T-helper 1 cell treated with Interleukin-12 subunit alpha and Interleukin-12 subunit beta and Interleukin-4 antibody, amounts not matched to agents 30 μg/mL and 1 μg/mL, for 36 hours (primary cell): ENCODE results near the gene GRIN2D.
"Not testable (repeated sequence)": the region's sequence is repeated elsewhere in the genome, so short reads cannot be mapped to it uniquely, and the experiment has no call there.

Experiments used
- H3K27ac Mint-ChIP-seq: one replicate; pipeline ENCODE4 v1.8.0; 2021; ENCODE audit warnings: mild to moderate bottlenecking, mixed read lengths
- H3K27me3 Mint-ChIP-seq: one replicate; pipeline ENCODE4 v1.8.0; 2021; ENCODE audit warnings: low read depth, mixed read lengths
- H3K36me3 Mint-ChIP-seq: one replicate; pipeline ENCODE4 v1.8.0; 2021; ENCODE audit warnings: low read depth, mixed read lengths
- H3K4me1 Mint-ChIP-seq: one replicate; pipeline ENCODE4 v1.8.0; 2021; ENCODE audit warnings: low read depth, mixed read lengths
- H3K4me3 Mint-ChIP-seq: one replicate; pipeline ENCODE4 v1.8.0; 2021; ENCODE audit warnings: mild to moderate bottlenecking, moderate library complexity, mixed read lengths
- H3K9me3 Mint-ChIP-seq: one replicate; pipeline ENCODE4 v1.8.0; 2021; ENCODE audit warnings: mixed read lengths

GRIN2D gene

GRCh38 chr19:48385461-48386087 lies 7.9 kb upstream of the GRIN2D start:
- Mint-ChIP-seq H3K27me3 (no peaks in the 10 kb centered on the region), H3K4me1 (peaks cover 5% of the 10 kb centered on the region), H3K27ac (no peak overlapping the region), H3K4me3 (no peak overlapping the region), H3K36me3 (peaks cover 32% of the 10 kb centered on the region), H3K9me3 (no peaks in the 10 kb centered on the region)

DNA sequence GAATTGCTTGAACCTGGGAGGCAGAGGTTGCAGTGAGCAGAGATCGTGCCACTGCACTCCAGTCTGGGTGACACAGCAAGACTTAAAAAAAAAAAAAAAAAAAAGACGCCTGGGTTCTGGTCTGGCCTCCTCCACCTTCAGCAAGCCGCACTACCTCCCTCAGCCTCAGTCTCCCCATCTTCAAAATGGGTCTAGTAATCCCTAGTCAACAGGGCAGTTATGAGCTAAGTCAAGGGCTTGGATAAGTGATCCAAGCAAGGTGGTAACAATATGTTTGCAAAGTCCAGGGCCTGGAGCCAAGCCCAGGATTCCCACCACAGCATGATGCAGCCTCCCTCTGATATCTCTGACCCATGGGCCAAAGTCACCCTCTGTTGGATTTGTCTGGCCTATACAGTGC lies 6.5 kb upstream of the GRIN2D start:
- H3K4me1 Mint-ChIP-seq, result peaks cover 8% of the 10 kb centered on the region
- H3K27me3 Mint-ChIP-seq, result peaks cover 4% of the 10 kb centered on the region
- no peaks in the 10 kb centered on the region for H3K9me3 Mint-ChIP-seq
- H3K27ac Mint-ChIP-seq, result no peak overlapping the region
- no peak overlapping the region for H3K4me3 Mint-ChIP-seq
- peaks cover 28% of the 10 kb centered on the region for H3K36me3 Mint-ChIP-seq

DNA sequence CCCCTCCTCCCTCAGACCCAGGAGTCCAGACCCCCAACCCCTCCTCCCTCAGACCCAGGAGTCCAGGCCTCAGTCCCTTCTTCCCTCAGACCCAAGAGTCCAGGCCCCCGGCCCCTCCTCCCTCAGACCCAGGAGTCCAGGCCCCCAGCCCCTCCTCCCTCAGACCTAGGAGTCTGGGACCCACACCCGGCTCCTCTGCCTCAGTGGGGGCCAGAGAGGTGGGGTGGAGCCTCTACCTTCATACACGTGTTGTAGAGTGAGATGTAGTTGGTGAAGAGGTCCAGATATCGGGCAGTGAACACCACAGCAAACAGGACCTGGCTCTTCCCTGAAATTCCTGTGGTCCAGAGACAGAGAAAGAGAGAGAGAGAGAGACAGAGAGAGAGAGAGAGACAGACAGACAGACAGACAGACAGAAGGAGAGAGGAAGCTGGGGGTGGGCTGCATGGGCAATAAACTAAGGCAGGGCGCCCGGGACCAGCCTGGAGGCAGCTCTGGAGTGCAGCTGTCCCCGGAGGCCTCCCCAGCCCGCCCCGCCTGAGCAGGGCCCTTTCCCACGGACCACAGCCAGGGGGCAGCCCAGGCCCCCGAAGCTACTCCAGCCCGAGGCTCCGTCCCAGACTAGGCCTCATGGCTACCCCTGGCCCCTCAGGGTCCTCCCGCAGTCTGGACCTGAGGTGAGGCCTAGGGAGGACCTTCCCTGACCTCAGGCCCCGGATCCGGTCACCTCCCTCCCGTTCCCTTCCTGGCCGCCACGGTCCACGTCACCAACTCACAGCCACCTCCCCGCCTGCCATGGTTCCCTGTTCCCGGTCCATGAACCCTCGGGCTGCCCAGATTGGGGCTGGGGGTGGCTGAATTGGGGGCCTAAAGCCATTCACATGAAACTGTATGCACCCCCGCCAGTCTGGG lies 3.0 kb upstream of the GRIN2D start:
- Mint-ChIP-seq H3K9me3 (no peaks in the 10 kb centered on the region), H3K27ac (peak overlapping the region; percentile 94), H3K4me3 (peak overlapping the region; percentile 97), H3K4me1 (peaks cover 14% of the 10 kb centered on the region), H3K27me3 (peaks cover 29% of the 10 kb centered on the region), H3K36me3 (peaks cover 16% of the 10 kb centered on the region)

DNA sequence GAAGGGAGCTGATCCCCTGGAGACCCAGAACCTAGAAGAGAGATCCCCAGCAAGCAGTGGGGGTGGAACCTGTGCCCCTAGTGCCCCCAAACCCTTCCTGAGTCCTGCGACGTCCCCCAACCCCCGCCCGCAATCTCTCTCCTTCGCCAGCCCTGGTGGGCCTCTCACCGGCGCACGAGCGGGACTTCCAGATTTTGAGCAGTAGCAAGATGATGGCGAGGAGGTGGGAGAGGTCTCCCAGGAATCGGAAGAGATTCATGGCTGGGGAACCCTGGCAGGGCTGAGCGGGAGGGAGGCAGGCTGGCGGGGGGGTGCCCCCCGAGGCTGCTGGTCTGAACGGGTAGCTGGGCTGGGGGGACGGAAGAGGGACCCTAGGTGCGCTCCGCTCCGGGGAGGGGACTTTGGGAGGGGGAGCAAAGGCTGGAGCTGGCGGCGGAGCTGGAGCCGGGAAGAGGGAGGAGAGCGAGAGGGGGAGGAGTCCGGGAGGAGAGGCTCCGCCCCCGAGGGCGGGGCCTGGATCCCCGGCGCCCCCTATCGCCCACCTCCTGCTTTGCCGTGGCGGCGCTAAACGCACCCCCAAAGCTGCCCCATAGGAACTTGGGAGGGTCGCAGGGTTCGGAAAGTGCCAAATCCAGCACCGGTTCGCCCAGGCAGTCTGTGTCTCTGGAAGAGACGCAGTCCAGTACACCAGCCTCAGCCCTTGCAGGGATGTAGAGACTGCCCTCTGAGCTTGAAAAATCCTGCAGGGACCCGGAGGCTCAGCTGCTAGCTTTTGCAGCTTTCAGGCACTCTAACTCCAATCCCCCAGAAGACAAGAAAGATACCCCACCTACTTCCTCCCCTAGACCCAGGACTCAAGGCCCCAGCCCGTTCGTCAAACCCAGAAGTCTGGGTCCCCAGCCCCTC lies 2.1 kb upstream of the GRIN2D start, which contains the start of gene KDELR1:
TSS of gene KDELR1 (minus strand) at position 452 of the 906 bp plus-strand sequence. CDS start at position 259, 193 bp downstream.
- Mint-ChIP-seq H3K27ac (peak within 1 kb of the TSS; percentile 94), H3K9me3 (no peaks in the 10 kb centered on the region), H3K4me3 (peak within 1 kb of the TSS; percentile 97), H3K36me3 (peaks cover 12% of the 10 kb centered on the region), H3K27me3 (peaks cover 38% of the 10 kb centered on the region), H3K4me1 (peaks cover 14% of the 10 kb centered on the region)

DNA sequence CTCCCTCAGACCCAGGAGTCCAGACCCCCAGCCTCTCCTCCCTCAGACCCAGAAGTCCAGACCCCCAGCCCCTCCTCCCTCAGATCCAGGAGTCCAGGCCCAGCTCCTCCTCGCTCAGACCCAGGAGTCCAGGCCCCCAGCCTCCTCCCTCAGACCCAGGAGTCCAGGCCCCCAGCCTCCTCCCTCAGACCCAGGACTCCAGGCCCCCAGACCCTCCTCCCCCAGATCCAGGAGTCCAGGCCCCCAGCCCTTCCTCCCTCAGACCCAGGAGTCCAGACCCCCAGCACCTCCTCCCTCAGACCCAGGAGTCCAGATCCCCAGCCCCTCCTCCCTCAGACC lies 1.5 kb upstream of the GRIN2D start:
- H3K27ac Mint-ChIP-seq, H3K9me3 Mint-ChIP-seq: not testable (repeated sequence)
- peaks cover 12% of the 10 kb centered on the region for H3K36me3 Mint-ChIP-seq
- peak overlapping the region; percentile 97 for H3K4me3 Mint-ChIP-seq
- peaks cover 45% of the 10 kb centered on the region for H3K27me3 Mint-ChIP-seq
- peaks cover 14% of the 10 kb centered on the region for H3K4me1 Mint-ChIP-seq

DNA sequence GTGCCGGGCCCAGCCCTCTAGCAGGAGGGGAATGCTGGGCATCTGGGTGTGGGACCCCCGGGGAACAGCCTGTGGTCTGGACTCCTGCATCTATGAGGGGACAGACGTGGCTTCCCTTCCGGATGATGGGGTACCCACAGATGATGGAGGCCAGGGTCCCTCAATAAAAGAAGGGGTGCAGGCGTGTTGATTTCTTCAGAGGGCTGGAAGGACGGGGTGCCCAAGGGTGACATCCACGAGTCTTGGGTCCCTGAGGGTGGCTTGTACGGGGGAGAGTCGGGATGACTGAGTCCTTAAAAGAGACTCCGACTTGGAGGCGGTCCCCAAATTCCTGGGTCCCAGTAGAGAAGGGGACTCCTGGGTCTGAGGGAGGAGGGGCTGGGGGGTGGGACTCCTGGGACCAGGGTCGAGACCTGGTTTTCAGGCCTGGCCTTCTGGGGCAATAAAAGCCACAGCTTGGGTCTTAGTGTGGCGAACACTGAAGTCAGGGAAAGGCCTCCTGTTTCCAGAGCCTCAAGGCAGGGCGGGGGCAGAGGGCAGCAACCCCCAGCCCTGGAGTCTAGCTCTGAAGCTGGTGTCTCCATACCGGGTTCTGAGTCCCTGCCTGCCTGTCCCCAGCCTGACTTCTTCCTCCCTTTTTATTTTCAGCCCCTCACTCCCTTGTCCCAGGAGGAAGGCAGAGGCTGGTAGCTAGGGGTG lies 459 bp upstream of the GRIN2D start:
- Mint-ChIP-seq H3K4me1 (peaks cover 23% of the 10 kb centered on the region), H3K9me3 (no peaks in the 10 kb centered on the region), H3K27me3 (peaks cover 55% of the 10 kb centered on the region), H3K36me3 (peaks cover 15% of the 10 kb centered on the region), H3K4me3 (peak overlapping the region; percentile 48), H3K27ac (no peak overlapping the region)

DNA sequence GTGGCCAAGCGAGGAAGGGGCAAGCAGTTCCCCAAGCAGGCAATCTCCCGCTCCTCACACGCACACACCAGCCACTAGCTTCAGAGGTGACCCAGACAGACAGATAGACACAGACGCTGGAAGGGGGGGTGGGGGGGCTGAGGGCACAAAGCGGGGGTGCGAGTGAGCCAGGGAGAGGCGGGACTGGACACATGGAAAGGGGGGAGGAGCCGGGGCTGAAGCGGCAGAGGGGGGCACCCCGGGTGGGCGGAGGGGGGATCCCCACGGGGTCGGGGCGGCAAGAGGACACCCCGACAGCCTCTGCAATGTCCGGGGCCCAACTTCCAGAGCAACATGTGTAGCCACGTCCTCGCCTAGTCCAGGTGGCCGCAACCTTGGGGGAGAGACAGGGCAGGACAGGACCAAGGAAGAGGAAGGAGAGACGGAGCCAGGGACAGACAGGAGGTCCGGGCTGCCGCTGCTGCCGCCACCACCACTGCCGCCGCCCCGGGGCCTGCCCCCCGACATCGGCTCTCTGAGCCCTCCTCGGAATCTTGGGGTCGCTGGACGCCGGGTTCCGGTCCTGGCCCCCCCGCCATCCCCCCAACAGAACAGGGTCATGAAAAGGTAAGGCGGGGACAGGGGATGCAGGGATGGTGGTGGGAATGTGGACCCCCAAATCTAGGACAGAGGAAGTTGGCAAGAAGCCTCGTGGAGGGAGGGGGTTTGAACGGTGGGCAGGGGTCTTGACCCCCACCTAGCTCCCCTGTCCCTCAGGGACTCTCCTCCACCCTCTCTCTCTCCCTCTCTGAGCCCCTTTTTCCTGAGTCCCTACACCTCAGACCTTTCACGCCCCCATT lies 1.1 kb downstream of the GRIN2D start:
- Mint-ChIP-seq H3K9me3 (peaks cover 2% of the 10 kb centered on the region), H3K27ac (peak overlapping the region; percentile 49), H3K4me1 (peaks cover 28% of the 10 kb centered on the region), H3K27me3 (peaks cover 65% of the 10 kb centered on the region), H3K4me3 (no peak overlapping the region), H3K36me3 (peaks cover 11% of the 10 kb centered on the region)

DNA sequence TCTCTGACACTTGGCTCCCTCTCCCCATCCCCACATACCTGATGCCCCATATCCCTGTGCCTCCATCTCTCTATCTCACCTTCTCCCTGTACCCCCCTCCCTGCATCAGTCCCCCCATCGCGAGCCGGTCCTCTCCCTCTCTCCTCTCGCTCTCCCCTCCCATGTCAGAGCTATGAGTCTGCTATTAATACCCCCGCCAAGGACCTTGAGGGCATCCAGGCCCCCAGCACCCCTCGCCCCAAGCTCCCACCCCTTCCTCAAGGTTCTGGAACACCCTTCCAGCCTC lies 1.6 kb downstream of the GRIN2D start:
- peak overlapping the region; percentile 49 for H3K27ac Mint-ChIP-seq
- peaks cover 11% of the 10 kb centered on the region for H3K36me3 Mint-ChIP-seq
- peaks cover 66% of the 10 kb centered on the region for H3K27me3 Mint-ChIP-seq
- no peak overlapping the region for H3K4me3 Mint-ChIP-seq
- peaks cover 4% of the 10 kb centered on the region for H3K9me3 Mint-ChIP-seq
- peaks cover 29% of the 10 kb centered on the region for H3K4me1 Mint-ChIP-seq

GRCh38 chr19:48395499-48395898 lies 2.0 kb downstream of the GRIN2D start:
- no peak overlapping the region for H3K27ac Mint-ChIP-seq
- H3K36me3 Mint-ChIP-seq, result peaks cover 11% of the 10 kb centered on the region
- peaks cover 4% of the 10 kb centered on the region for H3K9me3 Mint-ChIP-seq
- peaks cover 28% of the 10 kb centered on the region for H3K4me1 Mint-ChIP-seq
- H3K4me3 Mint-ChIP-seq, result no peak overlapping the region
- H3K27me3 Mint-ChIP-seq, result peaks cover 66% of the 10 kb centered on the region

DNA sequence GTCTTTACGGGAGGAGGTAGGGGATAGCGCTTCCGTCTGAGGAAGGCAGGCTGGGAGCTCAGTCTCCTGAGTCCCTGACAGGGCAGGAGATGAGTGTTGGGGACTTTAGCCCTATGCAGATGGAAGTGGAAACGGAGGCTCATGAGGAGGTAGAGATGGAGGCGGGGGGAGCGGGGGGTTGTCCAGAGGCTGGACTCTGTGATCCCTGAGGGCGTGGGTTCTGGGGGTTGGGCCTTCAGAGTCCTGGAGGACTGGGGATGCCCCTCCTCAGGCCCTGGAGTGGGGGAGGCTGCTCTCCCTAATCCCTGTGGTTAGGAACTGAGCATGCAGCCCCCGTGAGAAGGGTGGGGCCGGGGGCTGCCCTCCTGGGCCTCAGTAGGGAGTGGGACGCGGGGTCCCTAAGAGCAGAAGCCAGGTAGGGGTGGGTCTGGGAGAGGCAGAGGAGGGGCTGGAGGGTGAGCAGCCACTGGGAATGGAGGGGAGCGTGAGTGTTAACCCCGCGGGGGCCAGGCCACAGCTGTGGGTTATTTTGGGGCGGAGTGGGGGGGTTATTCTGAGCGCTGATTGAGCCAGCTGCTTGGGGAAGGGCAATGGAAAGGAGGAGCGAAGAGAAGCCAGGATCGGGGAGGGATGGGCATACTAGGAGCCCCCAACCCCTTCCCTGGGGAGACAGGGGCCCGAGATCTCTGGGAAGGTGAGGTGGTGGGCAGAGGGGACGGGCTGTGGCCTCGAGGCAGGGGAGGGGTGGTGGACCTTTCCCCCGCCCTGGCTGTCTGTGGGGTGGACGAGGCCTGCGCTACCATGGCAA lies 2.8 kb downstream of the GRIN2D start:
- H3K4me1 Mint-ChIP-seq, result peaks cover 31% of the 10 kb centered on the region

DNA sequence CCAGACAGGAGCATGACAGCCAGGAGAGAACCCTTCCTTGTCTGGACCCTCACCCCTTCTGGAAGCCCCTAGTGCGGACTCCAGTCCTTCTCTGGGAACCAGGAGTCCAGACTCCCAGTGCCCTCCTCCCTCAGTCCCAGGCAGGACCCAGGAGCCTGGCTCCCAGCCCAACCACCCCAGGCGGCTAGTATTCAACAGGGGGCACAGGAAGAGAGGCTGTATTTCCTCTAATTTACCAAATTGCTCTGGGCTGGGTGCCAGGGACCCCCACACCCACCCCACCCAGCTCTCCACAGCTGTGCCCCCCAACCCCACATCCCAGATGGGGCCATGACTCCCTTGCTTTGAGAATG lies 3.3 kb downstream of the GRIN2D start:
- H3K4me1 Mint-ChIP-seq, result peaks cover 30% of the 10 kb centered on the region
- H3K4me3 Mint-ChIP-seq, result no peak overlapping the region
- H3K9me3 Mint-ChIP-seq, result peaks cover 4% of the 10 kb centered on the region
- H3K36me3 Mint-ChIP-seq, result peaks cover 11% of the 10 kb centered on the region
- H3K27ac Mint-ChIP-seq, result no peak overlapping the region
- peaks cover 62% of the 10 kb centered on the region for H3K27me3 Mint-ChIP-seq

More for the DNA sequence above, 2.8 kb downstream of the GRIN2D start:
- Mint-ChIP-seq H3K4me3 (peak overlapping the region; percentile 23), H3K27ac (no peak overlapping the region), H3K9me3 (peaks cover 4% of the 10 kb centered on the region), H3K36me3 (peaks cover 11% of the 10 kb centered on the region), H3K27me3 (peaks cover 66% of the 10 kb centered on the region)

GRCh38 chr19:48397263-48398101 lies 4.0 kb downstream of the GRIN2D start:
- Mint-ChIP-seq H3K4me1 (peaks cover 28% of the 10 kb centered on the region), H3K4me3 (peak overlapping the region; percentile 91), H3K9me3 (peaks cover 4% of the 10 kb centered on the region), H3K27me3 (peaks cover 60% of the 10 kb centered on the region), H3K36me3 (peaks cover 11% of the 10 kb centered on the region), H3K27ac (peak overlapping the region; percentile 85)
